GM10248 (cell line): ENCODE results near the gene FBL.

Source experiments
- CTCF ChIA-PET: fragments of 300-600 bp; sonication (Branson Sonifier 250); formaldehyde crosslinking; extraction: SDS; loops from one replicate; lab custom pipeline; 2021; ENCODE audit warnings: antibody characterized with exemption; lab: Yijun Ruan, JAX
- POLR2A ChIA-PET: fragments of 350-650 bp; sonication (Branson Sonifier 250); formaldehyde crosslinking; extraction: SDS; loops from one replicate; lab custom pipeline; 2020; ENCODE audit warnings: antibody characterized with exemption; lab: Yijun Ruan, JAX
- DNase-seq: peaks from one replicate; pipeline ENCODE4 v3.0.0; 2012; ENCODE audit errors: extremely low spot score
- TF ChIP-seq, protein P1 (sequence below): IDR thresholded peaks from 2 replicates; pipeline ENCODE4 v1.5.1; 2012; ENCODE audit warnings: mild to moderate bottlenecking, low read depth; ENCODE audit errors: extremely low read depth, missing control alignments, control extremely low read depth

Gene FBL

DNA sequence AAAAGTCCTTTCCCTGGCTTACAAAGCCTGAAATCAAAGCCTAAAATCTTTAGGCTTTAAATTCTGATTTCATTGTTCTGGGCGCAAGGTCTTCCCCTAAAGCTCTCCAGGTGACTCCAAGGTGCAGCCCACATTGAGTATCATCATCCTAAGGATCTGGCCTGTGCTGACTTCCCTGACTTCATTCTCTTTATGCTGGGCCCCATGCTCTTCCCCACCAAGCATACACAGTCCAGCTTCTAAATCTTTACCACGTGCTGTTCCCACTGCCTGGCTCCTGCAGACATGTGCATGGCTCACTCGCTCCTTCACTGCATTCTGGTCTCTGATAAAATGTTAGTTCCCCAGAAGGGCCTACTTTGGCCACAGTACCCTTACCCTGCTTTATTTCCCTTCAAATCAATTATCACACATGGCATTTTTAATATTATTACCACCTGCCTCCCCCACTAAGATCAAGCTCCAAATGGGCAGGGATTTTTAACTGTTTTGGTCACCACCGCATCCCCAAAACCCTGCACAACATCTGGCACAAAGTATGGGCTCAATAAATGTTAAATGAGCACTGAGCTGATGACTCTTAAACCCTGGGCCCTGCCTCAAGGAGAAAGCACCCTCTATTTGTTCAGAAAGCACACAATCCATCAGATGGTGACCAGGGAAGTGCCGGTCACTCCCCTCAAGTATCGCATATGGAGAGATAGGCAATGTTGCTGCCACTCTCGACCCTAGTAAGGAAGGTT is 3.3 kb downstream of the FBL start:
- CTCF ChIA-PET = interaction anchor here (0.7 to 6.9 kb wide), 38 partner anchors 7 to 412 kb away, joined by 3 to 138 read pairs (median 6); partner anchors contain the start of genes DYRK1B and PSMC4
- TF ChIP-seq, protein P1, sequence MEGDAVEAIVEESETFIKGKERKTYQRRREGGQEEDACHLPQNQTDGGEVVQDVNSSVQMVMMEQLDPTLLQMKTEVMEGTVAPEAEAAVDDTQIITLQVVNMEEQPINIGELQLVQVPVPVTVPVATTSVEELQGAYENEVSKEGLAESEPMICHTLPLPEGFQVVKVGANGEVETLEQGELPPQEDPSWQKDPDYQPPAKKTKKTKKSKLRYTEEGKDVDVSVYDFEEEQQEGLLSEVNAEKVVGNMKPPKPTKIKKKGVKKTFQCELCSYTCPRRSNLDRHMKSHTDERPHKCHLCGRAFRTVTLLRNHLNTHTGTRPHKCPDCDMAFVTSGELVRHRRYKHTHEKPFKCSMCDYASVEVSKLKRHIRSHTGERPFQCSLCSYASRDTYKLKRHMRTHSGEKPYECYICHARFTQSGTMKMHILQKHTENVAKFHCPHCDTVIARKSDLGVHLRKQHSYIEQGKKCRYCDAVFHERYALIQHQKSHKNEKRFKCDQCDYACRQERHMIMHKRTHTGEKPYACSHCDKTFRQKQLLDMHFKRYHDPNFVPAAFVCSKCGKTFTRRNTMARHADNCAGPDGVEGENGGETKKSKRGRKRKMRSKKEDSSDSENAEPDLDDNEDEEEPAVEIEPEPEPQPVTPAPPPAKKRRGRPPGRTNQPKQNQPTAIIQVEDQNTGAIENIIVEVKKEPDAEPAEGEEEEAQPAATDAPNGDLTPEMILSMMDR = no peak
- POLR2A ChIA-PET = no interaction called here
- DNase-seq = no peak

DNA sequence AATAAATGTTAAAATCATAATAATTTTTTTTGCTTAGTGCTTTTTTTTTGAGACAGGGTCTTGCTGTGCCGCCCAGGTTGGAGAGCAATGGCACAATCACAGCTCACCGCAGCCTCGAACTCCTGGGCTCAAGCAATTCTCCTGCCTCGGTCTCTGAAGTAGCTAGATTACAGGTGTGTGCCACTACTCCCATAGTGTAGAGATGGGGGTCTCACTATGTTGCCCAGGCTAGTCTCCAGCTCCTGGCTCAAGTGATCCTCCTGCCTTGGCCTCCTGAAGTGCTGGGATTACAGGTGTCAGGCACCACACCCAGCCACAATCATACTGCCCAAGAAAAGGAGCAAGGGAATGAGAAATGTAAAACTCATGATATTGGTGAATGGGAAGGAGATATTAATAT is 5.1 kb downstream of the FBL start:
- TF ChIP-seq, protein P1 = no peak
- POLR2A ChIA-PET = no interaction called here
- CTCF ChIA-PET = interaction anchor here (1.1 to 6.9 kb wide), 6 partner anchors 15 to 289 kb away, joined by 3 to 138 read pairs (median 14); partner anchors contain the start of gene PSMC4
- no peak for DNase-seq

DNA sequence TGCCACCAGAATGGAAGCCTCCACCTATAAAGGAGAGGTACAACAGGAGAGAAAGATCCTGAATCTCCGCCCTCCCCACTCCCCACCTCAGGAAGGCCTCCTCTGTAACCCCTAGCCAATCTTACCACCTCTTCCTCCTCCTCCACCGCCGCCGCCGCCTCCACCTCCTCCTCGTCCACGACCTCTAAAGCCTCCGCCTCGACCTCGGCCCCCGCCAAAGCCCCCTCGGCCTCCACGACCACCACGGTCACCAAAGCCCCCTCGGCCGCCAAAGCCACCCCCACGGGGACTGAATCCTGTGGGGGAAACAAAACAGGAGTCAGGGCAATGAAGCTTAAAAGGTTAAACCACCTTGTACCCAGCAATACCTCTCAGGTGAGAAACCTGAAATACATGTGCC is 5.7 kb downstream of the FBL start:
- ChIA-PET CTCF (interaction anchor here (1.1 to 6.9 kb wide), 4 partner anchors 16 to 166 kb away, joined by 3 to 138 read pairs (median 54); partner anchors contain the start of gene PSMC4), POLR2A (no interaction called here)
- TF ChIP-seq, protein P1 = no peak
- DNase-seq = no peak

DNA sequence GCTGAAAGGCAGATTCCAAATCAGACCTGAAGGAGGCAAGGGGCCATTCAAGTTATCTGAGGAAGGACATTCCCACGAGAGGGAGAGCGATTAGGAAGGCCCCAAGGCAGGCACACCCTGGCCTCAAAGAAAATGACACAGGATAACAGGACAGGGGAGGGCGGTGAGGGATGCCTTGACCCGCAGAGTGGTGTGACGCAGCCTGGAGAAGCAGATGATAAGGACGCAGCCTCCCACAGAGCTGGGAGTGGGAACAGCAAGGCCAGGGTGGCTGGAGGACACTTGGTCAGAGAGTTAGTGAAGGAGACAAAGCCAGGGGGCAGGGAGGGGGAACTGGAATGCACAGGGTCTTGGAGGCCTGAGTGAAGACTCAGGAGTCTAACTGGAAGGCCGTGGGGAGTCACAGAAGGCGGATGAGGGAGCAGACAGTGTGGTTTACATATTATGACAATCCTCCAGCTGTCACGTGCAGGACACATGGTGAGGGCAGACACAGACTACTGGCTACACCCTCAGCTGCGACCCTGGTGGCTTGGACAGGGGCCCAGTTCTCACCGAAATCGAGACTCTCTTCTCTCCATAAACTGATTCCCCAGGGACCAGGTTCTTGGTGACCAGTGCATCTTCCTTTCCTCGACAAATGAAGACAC is 6.4 kb downstream of the FBL start:
- ChIA-PET POLR2A (no interaction called here), CTCF (interaction anchor here (6.9 kb wide), 1 partner anchor 48 kb away, joined by 105 read pairs; no protein-coding TSS in a partner anchor)
- no peak for DNase-seq
- TF ChIP-seq, protein P1 = no peak

DNA sequence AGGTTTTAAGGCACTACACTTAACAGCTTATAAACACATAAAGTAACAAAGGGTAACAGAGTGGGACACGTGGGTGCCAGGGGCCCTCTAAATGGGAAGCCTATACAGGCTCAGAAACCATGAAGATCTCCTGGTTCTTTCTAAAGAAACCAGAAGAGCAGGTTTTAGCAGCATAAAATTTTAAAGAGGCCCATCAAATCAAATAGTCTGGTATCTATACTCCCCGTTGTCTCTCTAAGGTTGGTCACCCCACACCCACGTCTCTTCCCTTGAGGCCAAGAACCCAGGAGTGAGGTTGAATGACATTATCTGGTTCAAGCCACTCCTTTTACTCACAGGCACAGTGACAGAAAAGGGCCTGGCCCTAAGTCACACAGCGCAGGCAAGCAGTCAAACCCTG is 7.6 kb downstream of the FBL start:
- POLR2A ChIA-PET = no interaction called here
- CTCF ChIA-PET = no interaction called here
- TF ChIP-seq, protein P1 = no peak
- DNase-seq = no peak

DNA sequence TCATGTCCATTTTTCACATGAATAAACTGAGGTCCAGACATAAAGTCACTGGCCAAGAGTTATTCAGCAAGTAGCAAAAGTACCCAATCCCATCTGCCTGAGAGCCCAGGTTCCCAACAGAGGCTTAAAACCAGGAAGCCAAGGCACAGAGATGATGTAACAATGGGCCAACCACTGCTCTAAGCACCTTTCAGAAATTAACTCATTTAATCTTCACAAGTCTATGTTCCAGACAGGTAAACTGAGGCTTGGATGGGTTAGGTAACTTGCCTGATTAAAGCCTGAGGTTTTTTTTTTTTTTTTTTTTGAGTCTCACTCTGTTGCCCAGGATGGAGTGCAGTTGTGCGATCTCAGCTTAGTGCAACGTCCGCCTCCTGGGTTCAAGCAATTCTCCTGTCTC is 8.2 kb downstream of the FBL start:
- ChIA-PET CTCF (no interaction called here), POLR2A (no interaction called here)
- no peak for DNase-seq
- TF ChIP-seq, protein P1 = no peak
